ENCODE measurements around the gene CD40. TPM values are rescaled to one million over a fixed set of nuclear protein-coding genes. Genes with fewer than 3 reads are reported as not detected.
A peak's percentile ranks its signal among the peaks of the same experiment; 100 is the strongest.

CD40 gene
- total RNA-seq, 1 experiment from 2014 or later: 14.1 TPM

DNA sequence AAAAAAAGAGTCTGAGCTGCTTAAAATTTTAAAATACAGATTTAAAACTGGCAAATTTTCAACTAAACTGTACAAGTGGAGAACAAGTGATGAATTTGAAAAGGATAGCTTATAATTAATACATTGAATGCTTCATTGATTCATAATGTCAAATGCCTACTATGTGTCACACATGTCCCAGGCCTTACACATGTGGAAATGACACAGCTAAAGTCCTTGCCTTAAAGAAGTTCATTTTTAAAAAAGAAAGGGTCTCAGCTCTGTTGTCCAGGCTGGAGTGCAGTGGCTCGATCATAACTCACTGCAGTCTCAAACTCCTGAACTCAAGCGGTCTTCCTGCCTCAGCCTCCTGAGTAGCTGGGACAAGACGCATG, 33.3 kb upstream of the CD40 start:
- Histone ChIP-seq H3K9me3 (ENCODE audit: control insufficient read depth, insufficient read depth, low read depth, low read length) (no peaks in the 10 kb centered on the region), H3K4me1 (ENCODE audit: control insufficient read depth, insufficient read depth, low read length) (peaks cover 44% of the 10 kb centered on the region), H3K27ac (ENCODE audit: low read length) (0 out of 2 replicates have a peak overlapping the region, but pooled peaks have one; percentile 3), H3K36me3 (ENCODE audit: control insufficient read depth, insufficient read depth, low read length) (peaks cover 5% of the 10 kb centered on the region), H3K27me3 (ENCODE audit: control insufficient read depth, insufficient read depth, low read length) (no peaks in the 10 kb centered on the region), H3K4me3 (ENCODE audit: low read depth in 2 of 2, low read length in 2 of 2) (no peak overlapping the region)
- ChIA-PET CTCF (interaction anchor here (0.7 to 0.8 kb wide), 2 partner anchors 62 to 73 kb away, joined by 3 read pairs; no protein-coding TSS in a partner anchor), POLR2A (no interaction called here)
- in situ Hi-C loops (cut with HindIII; ENCODE audit: low pct_unique_long_range_greater_than_20kb, low sequenced_read_pairs): no loop called here
- no peak for DNase-seq (ENCODE audit: low read depth, low spot score)
- no peak for ATAC-seq
- no TSS peak for BruUV-seq (replicated peaks)
- TF ChIP-seq, protein P1, sequence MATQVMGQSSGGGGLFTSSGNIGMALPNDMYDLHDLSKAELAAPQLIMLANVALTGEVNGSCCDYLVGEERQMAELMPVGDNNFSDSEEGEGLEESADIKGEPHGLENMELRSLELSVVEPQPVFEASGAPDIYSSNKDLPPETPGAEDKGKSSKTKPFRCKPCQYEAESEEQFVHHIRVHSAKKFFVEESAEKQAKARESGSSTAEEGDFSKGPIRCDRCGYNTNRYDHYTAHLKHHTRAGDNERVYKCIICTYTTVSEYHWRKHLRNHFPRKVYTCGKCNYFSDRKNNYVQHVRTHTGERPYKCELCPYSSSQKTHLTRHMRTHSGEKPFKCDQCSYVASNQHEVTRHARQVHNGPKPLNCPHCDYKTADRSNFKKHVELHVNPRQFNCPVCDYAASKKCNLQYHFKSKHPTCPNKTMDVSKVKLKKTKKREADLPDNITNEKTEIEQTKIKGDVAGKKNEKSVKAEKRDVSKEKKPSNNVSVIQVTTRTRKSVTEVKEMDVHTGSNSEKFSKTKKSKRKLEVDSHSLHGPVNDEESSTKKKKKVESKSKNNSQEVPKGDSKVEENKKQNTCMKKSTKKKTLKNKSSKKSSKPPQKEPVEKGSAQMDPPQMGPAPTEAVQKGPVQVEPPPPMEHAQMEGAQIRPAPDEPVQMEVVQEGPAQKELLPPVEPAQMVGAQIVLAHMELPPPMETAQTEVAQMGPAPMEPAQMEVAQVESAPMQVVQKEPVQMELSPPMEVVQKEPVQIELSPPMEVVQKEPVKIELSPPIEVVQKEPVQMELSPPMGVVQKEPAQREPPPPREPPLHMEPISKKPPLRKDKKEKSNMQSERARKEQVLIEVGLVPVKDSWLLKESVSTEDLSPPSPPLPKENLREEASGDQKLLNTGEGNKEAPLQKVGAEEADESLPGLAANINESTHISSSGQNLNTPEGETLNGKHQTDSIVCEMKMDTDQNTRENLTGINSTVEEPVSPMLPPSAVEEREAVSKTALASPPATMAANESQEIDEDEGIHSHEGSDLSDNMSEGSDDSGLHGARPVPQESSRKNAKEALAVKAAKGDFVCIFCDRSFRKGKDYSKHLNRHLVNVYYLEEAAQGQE (IDR thresholded peaks at IDR 0.05; ENCODE audit: insufficient read depth in 1 of 2, low read depth in 2 of 2, low read length in 1 of 2): no peak
- no peak for TF ChIP-seq POLR2AphosphoS5 (IDR thresholded peaks at IDR 0.05; ENCODE audit: low read depth, low read length)
- TF ChIP-seq CTCF (IDR thresholded peaks at IDR 0.05): no peak
- no peak for TF ChIP-seq TCF7L2 (IDR thresholded peaks at IDR 0.05; ENCODE audit: low read depth, low read length)
- intact Hi-C loops (cut with micrococcal nuclease; ENCODE audit: unreplicated experiment): no loop called here

DNA sequence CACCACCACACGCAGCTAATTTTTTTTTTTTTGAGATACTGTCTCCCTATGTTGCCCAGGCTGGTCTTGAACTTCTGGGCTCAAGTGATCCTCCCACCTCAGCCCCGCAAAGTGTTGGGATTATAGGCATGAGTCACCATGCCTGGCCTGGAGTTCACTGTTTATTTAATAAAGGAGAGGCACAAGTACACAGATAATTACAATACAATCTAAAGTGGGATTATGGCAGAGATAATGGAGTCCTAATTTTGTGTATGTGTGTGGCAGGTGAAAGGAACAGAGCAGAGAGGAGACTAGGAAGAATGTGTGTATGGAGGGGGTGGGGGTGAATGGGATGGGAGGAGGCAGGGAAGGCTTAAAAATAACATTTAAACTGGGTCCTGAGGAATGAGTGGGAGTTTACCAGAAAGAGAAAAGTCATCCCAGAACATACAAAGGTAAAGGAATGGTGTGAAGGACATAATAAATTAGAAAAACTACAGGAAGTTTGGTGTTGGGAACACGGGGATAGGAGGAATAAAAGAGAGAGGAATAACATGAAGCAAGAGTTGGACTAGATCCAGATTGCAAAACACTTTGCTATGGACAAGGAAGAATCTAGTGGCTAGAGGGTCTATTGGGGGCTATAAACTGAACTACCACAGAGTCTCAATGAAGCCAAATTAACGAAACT, 32.8 kb upstream of the CD40 start:
- H3K27me3 ChIP-seq (ENCODE audit: control insufficient read depth, insufficient read depth, low read length): no peaks in the 10 kb centered on the region
- no peaks in the 10 kb centered on the region for H3K9me3 ChIP-seq (ENCODE audit: control insufficient read depth, insufficient read depth, low read depth, low read length)
- CTCF ChIA-PET: interaction anchor here (0.8 kb wide), 1 partner anchor 62 kb away, joined by 3 read pairs; no protein-coding TSS in a partner anchor
- POLR2A ChIA-PET: no interaction called here
- peaks cover 5% of the 10 kb centered on the region for H3K36me3 ChIP-seq (ENCODE audit: control insufficient read depth, insufficient read depth, low read length)
- TF ChIP-seq, protein P1 (IDR thresholded peaks at IDR 0.05; ENCODE audit: insufficient read depth in 1 of 2, low read depth in 2 of 2, low read length in 1 of 2): no peak
- TF ChIP-seq POLR2AphosphoS5 (IDR thresholded peaks at IDR 0.05; ENCODE audit: low read depth, low read length) (no peak), SIN3A (IDR thresholded peaks at IDR 0.05; ENCODE audit: borderline replicate concordance, insufficient read depth, low read depth, low read length) (no peak), TCF7L2 (IDR thresholded peaks at IDR 0.05; ENCODE audit: low read depth, low read length) (no peak), CTCF (IDR thresholded peaks at IDR 0.05) (no peak)
- no peak for ATAC-seq
- no TSS peak for BruUV-seq (replicated peaks)
- no peak for DNase-seq (ENCODE audit: low read depth, low spot score)
- H3K4me3 ChIP-seq (ENCODE audit: low read depth in 2 of 2, low read length in 2 of 2): no peak overlapping the region
- 0 out of 2 replicates have a peak overlapping the region, but pooled peaks have one; percentile 3 for H3K27ac ChIP-seq (ENCODE audit: low read length)
- in situ Hi-C loops (cut with HindIII; ENCODE audit: low pct_unique_long_range_greater_than_20kb, low sequenced_read_pairs) (no loop called here), intact Hi-C loops (cut with micrococcal nuclease; ENCODE audit: unreplicated experiment) (no loop called here)
- H3K4me1 ChIP-seq (ENCODE audit: control insufficient read depth, insufficient read depth, low read length): peaks cover 45% of the 10 kb centered on the region
